DOHH2 (cell line): ENCODE measurements around the gene MB.

Experiments
- H3F3A ChIP-seq: fragments of 200-600 bp; sonication (generic), shearing (Covaris generic); 2 replicates; pipeline ENCODE4 v1.6.0; 2016; ENCODE audit warnings: antibody characterized with exemption, mild to moderate bottlenecking; ENCODE audit not compliant: control insufficient read depth, insufficient read depth
- H3K27ac ChIP-seq: fragments of 200-600 bp; sonication (generic); 2 replicates; pipeline ENCODE4 v1.5.1; 2014; ENCODE audit warnings: low read depth, mild to moderate bottlenecking, low read length, moderate library complexity
- H3K27me3 ChIP-seq: fragments of 200-600 bp; sonication (generic); 2 replicates; pipeline ENCODE4 v1.6.1; 2014; ENCODE audit warnings: mild to moderate bottlenecking, low read length, mixed read lengths; ENCODE audit not compliant: control insufficient read depth
- H3K36me3 ChIP-seq: fragments of 200-600 bp; sonication (generic); 2 replicates; pipeline ENCODE4 v1.6.1; 2014; ENCODE audit warnings: mild to moderate bottlenecking, low read length, moderate library complexity, mixed read lengths; ENCODE audit not compliant: control insufficient read depth
- H3K4me1 ChIP-seq: fragments of 200-600 bp; sonication (generic); 2 replicates; pipeline ENCODE4 v1.6.1; 2014; ENCODE audit warnings: mild to moderate bottlenecking, low read length, mixed read lengths; ENCODE audit not compliant: control insufficient read depth
- H3K4me2 ChIP-seq: fragments of 200-600 bp; sonication (generic); 2 replicates; pipeline ENCODE4 v1.6.0; 2014; ENCODE audit warnings: mild to moderate bottlenecking, low read length, moderate library complexity
- H3K4me3 ChIP-seq: fragments of 200-600 bp; sonication (generic); 2 replicates; pipeline ENCODE4 v1.5.1; 2014; ENCODE audit warnings: mild to moderate bottlenecking, low read length, mixed read lengths
- H3K79me2 ChIP-seq: fragments of 200-600 bp; sonication (generic); 2 replicates; pipeline ENCODE4 v1.6.1; 2014; ENCODE audit warnings: mild to moderate bottlenecking, low read length, mixed read lengths; ENCODE audit not compliant: control insufficient read depth
- H3K9me2 ChIP-seq: fragments of 200-600 bp; sonication (generic); replicated peaks from 2 replicates; pipeline ENCODE4 v1.6.1; 2014; ENCODE audit warnings: mild to moderate bottlenecking, low read length, mixed read lengths; ENCODE audit not compliant: control insufficient read depth
- H3K9me3 ChIP-seq: fragments of 200-600 bp; sonication (generic); 2 replicates; pipeline ENCODE4 v1.6.1; 2014; ENCODE audit warnings: antibody characterized with exemption, low read length, mixed read lengths; ENCODE audit not compliant: control insufficient read depth, insufficient read depth
- H4K20me1 ChIP-seq: fragments of 200-600 bp; sonication (generic); 2 replicates; pipeline ENCODE4 v1.6.0; 2014; ENCODE audit warnings: low read depth, mild to moderate bottlenecking, antibody characterized with exemption, low read length, moderate library complexity; ENCODE audit not compliant: control insufficient read depth, insufficient read depth
- CTCF ChIP-seq: fragments of 200-600 bp; sonication (generic); IDR thresholded peaks from one replicate; pipeline ENCODE4 v1.5.1; 2014; ENCODE audit warnings: antibody characterized with exemption, mild to moderate bottlenecking, low read depth, low read length; ENCODE audit not compliant: poor library complexity, severe bottlenecking
- EZH2phosphoT487 ChIP-seq: fragments of 200-600 bp; sonication (generic); IDR thresholded peaks from 2 replicates; pipeline ENCODE4 v1.6.1; 2017; ENCODE audit warnings: borderline replicate concordance, mild to moderate bottlenecking, antibody characterized with exemption, low read length, moderate library complexity, mixed read lengths

The MB gene

GRCh38 chr22:35648066-35649025, 31.2 kb upstream of the MB start, which contains the start of gene APOL6:
Gene APOL6 (plus strand): TSS chr22:35648446. CDS start chr22:35656426, 7,980 bp downstream.
- Histone ChIP-seq H3K27me3 (no peaks in the 10 kb centered on the region), H3K36me3 (peaks cover 4% of the 10 kb centered on the region), H3K4me2 (peak within 1 kb of the TSS; percentile 95), H3K4me3 (peak within 1 kb of the TSS; percentile 84), H3K4me1 (peaks cover 62% of the 10 kb centered on the region), H3F3A (peaks cover 15% of the 10 kb centered on the region), H3K27ac (peak within 1 kb of the TSS; percentile 80), H3K9me3 (peaks cover 3% of the 10 kb centered on the region; the same call in 1 of the 2 replicates), H3K9me2 (no peaks in the 10 kb centered on the region), H4K20me1 (no peaks in the 10 kb centered on the region), H3K79me2 (peaks cover 19% of the 10 kb centered on the region)
- TF ChIP-seq EZH2phosphoT487 (no peak), CTCF (no peak)

DNA sequence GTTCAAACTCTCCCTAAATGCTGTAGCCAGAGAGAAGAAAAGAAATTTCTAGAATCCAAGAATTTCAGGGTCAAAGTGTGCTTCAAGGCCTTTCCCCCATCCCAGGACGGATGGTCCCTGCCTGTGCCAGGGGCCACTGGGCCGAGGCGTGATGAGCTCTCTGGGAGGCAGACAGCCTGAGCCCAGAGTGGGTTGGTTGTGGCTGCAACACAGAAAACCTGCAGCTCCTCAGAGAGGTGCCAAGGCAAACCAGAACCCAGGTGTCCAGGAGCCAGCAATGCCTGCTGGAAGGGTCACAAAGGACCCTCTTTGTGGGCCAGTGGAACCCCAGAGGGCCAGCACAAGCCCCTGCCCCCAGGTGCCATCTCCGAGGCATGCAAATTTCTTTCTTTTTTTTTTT, 28.5 kb upstream of the MB start:
- Histone ChIP-seq H3K9me3 (no peaks in the 10 kb centered on the region), H3K27me3 (no peaks in the 10 kb centered on the region), H3K4me2 (peak overlapping the region; percentile 95), H3K79me2 (peaks cover 12% of the 10 kb centered on the region), H3K9me2 (no peaks in the 10 kb centered on the region), H3K27ac (no peak overlapping the region), H3K4me1 (peaks cover 57% of the 10 kb centered on the region), H4K20me1 (no peaks in the 10 kb centered on the region), H3K4me3 (no peak overlapping the region), H3F3A (peaks cover 15% of the 10 kb centered on the region), H3K36me3 (no peaks in the 10 kb centered on the region)
- TF ChIP-seq EZH2phosphoT487, result no peak
- TF ChIP-seq CTCF, result no peak

DNA sequence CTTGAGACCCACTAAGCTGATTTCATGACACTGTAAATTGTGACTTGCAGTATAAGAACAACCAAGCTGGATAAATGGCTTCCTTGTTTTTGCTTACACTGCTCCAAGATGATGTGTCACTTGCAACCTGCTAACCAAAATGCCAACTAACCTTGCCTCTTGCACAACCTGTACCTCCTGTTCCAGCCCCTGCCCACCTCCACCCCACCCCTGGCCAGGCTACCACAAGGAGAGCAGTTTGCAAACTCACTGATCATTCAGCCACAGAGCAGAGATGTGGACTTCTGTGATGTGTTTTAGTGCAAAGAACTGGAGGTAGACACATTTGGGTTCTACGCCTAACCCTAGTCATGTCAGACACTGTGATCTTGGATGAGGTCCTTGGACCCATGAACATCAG, 26.9 kb upstream of the MB start:
- Histone ChIP-seq H3K27ac (no peak overlapping the region), H3K9me3 (no peaks in the 10 kb centered on the region), H3F3A (peaks cover 15% of the 10 kb centered on the region), H3K9me2 (no peaks in the 10 kb centered on the region), H3K79me2 (no peaks in the 10 kb centered on the region), H3K4me1 (peaks cover 41% of the 10 kb centered on the region), H3K4me3 (no peak overlapping the region), H3K27me3 (no peaks in the 10 kb centered on the region), H3K36me3 (no peaks in the 10 kb centered on the region), H4K20me1 (no peaks in the 10 kb centered on the region), H3K4me2 (no peak overlapping the region)
- TF ChIP-seq EZH2phosphoT487 (no peak), CTCF (no peak)
